ENCODE results near the gene CPPED1.
"Not testable (repeated sequence)": the region's sequence is repeated elsewhere in the genome, so short reads cannot be mapped to it uniquely, and the experiment has no call there.

The CPPED1 gene

GRCh38 chr16:12794486-12795387 is 8.9 kb downstream of the CPPED1 start:
- Histone ChIP-seq H3K4me3 (no peak overlapping the region), H3K36me3 (replicated peaks) (no peaks in the 10 kb centered on the region), H3K27me3 (ENCODE audit: low read depth) (no peaks in the 10 kb centered on the region), H3K9me3 (no peaks in the 10 kb centered on the region), H3K4me1 (no peaks in the 10 kb centered on the region)
- no peak for DNase-seq (ENCODE audit: low spot score in 2 of 2)
- in situ Hi-C loops (cut with MboI; ENCODE audit: low sequenced_read_pairs) = no loop called here

- Histone ChIP-seq H3K27me3 (ENCODE audit: low read depth) (no peaks in the 10 kb centered on the region), H3K36me3 (replicated peaks) (no peaks in the 10 kb centered on the region), H3K4me3 (no peak overlapping the region)
These were observed 9.8 kb downstream of the CPPED1 start for GRCh38 chr16:12793865-12794240.

GRCh38 chr16:12793120-12793864 is 10.4 kb downstream of the CPPED1 start:
- Histone ChIP-seq H3K36me3 (replicated peaks) (no peaks in the 10 kb centered on the region), H3K9me3 (no peaks in the 10 kb centered on the region), H3K4me3 (no peak overlapping the region), H3K27me3 (ENCODE audit: low read depth) (no peaks in the 10 kb centered on the region), H3K4me1 (no peaks in the 10 kb centered on the region)
- no peak for DNase-seq (ENCODE audit: low spot score in 2 of 2)
- in situ Hi-C loops (cut with MboI; ENCODE audit: low sequenced_read_pairs) = no loop called here

More at GRCh38 chr16:12793865-12794240, 9.8 kb downstream of the CPPED1 start:
- H3K9me3 ChIP-seq = no peaks in the 10 kb centered on the region
- H3K4me1 ChIP-seq = no peaks in the 10 kb centered on the region
- no peak for DNase-seq (ENCODE audit: low spot score in 2 of 2)
- in situ Hi-C loops (cut with MboI; ENCODE audit: low sequenced_read_pairs) = no loop called here

DNA sequence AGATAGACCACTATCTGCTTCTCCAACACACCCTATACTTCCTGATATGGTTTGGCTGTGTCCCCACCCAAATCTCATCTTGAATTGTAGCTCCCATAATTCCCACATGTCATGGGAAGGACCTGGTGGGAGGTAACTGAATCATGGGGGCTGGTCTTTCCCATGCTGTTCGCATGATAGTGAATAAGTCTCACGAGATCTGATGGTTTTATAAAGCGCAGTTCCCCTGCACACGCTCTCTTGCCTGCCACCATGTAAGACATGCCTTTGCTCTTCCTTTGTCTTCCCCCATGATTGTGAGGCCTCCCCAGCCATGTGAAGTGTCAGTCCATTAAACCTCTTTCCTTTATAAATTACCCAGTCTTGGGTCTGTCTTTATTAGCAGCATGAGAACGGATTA is 11.2 kb downstream of the CPPED1 start:
- H3K27me3 ChIP-seq (ENCODE audit: low read depth); H3K9me3 ChIP-seq; H3K36me3 ChIP-seq (replicated peaks); DNase-seq (ENCODE audit: low spot score in 2 of 2); H3K4me3 ChIP-seq; H3K4me1 ChIP-seq; in situ Hi-C loops (cut with MboI; ENCODE audit: low sequenced_read_pairs): not testable (repeated sequence)

- no peak for DNase-seq (ENCODE audit: low spot score in 2 of 2)
- in situ Hi-C loops (cut with MboI; ENCODE audit: low sequenced_read_pairs) = no loop called here
- H3K36me3 ChIP-seq (replicated peaks) = no peaks in the 10 kb centered on the region
- no peak overlapping the region for H3K4me3 ChIP-seq
- no peaks in the 10 kb centered on the region for H3K9me3 ChIP-seq
- no peaks in the 10 kb centered on the region for H3K27me3 ChIP-seq (ENCODE audit: low read depth)
- no peaks in the 10 kb centered on the region for H3K4me1 ChIP-seq
These were observed 12.3 kb downstream of the CPPED1 start for GRCh38 chr16:12791340-12791739.

- no peak for DNase-seq (ENCODE audit: low spot score in 2 of 2)
- in situ Hi-C loops (cut with MboI; ENCODE audit: low sequenced_read_pairs) = no loop called here
- Histone ChIP-seq H3K9me3 (no peaks in the 10 kb centered on the region), H3K27me3 (ENCODE audit: low read depth) (no peaks in the 10 kb centered on the region), H3K36me3 (replicated peaks) (no peaks in the 10 kb centered on the region), H3K4me1 (no peaks in the 10 kb centered on the region), H3K4me3 (no peak overlapping the region)
These were observed 14.9 kb downstream of the CPPED1 start for GRCh38 chr16:12788758-12789157.

DNA sequence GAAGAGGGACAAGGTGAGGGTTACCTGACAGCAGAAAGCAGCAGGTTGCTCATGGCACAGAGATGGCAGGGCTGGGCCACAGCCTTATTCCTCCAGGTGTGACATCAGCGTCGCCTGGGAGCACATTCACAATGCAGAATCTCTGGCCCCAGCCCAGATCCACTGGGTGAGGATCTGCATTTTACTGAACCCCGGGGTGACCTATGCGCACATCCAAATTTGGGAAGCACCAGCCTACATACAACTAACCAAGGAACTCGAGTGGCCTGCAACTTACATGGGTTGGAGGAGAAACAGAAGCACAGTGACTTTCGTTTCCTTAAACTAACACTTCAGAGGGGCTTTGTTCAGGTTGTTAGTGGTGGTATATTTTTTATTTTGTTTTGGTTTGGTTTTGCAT is 17.6 kb downstream of the CPPED1 start:
- in situ Hi-C loops (cut with MboI; ENCODE audit: low sequenced_read_pairs) = no loop called here
- Histone ChIP-seq H3K9me3 (no peaks in the 10 kb centered on the region), H3K27me3 (ENCODE audit: low read depth) (no peaks in the 10 kb centered on the region), H3K4me3 (no peak overlapping the region), H3K4me1 (no peaks in the 10 kb centered on the region), H3K36me3 (replicated peaks) (no peaks in the 10 kb centered on the region)
- DNase-seq (ENCODE audit: low spot score in 2 of 2) = no peak

GRCh38 chr16:12784076-12784475 is 19.6 kb downstream of the CPPED1 start:
- Histone ChIP-seq H3K4me1 (no peaks in the 10 kb centered on the region), H3K4me3 (no peak overlapping the region), H3K27me3 (ENCODE audit: low read depth) (no peaks in the 10 kb centered on the region), H3K36me3 (replicated peaks) (no peaks in the 10 kb centered on the region), H3K9me3 (no peaks in the 10 kb centered on the region)
- no peak for DNase-seq (ENCODE audit: low spot score in 2 of 2)
- in situ Hi-C loops (cut with MboI; ENCODE audit: low sequenced_read_pairs) = no loop called here

GRCh38 chr16:12781777-12782176 is 21.9 kb downstream of the CPPED1 start:
- in situ Hi-C loops (cut with MboI; ENCODE audit: low sequenced_read_pairs) = no loop called here
- no peaks in the 10 kb centered on the region for H3K36me3 ChIP-seq (replicated peaks)
- H3K27me3 ChIP-seq (ENCODE audit: low read depth) = no peaks in the 10 kb centered on the region
- no peak overlapping the region for H3K4me3 ChIP-seq
- no peaks in the 10 kb centered on the region for H3K4me1 ChIP-seq
- no peak for DNase-seq (ENCODE audit: low spot score in 2 of 2)
- H3K9me3 ChIP-seq = no peaks in the 10 kb centered on the region

DNA sequence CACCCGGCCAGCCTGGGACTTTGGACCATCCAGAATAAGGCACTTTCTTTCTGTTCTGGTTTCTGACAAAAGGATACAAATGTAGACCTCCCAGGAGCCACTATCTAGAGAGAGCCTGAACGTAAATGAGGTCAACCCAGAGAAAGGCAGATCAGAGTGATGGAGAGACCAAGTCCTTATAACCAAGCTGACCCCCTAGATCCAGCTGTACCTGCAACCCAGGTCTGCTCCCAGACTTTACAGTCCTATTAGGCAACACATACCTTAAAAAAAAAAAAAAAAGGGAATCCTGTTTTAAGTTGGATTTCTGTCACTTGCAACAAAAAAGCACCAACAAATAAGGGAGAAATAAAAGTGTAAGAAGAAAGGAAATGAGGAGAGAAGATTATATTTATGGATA is 23.2 kb downstream of the CPPED1 start:
- Histone ChIP-seq H3K36me3 (replicated peaks) (no peaks in the 10 kb centered on the region), H3K27me3 (ENCODE audit: low read depth) (no peaks in the 10 kb centered on the region), H3K9me3 (no peaks in the 10 kb centered on the region), H3K4me3 (no peak overlapping the region), H3K4me1 (no peaks in the 10 kb centered on the region)
- DNase-seq (ENCODE audit: low spot score in 2 of 2) = no peak
- in situ Hi-C loops (cut with MboI; ENCODE audit: low sequenced_read_pairs) = no loop called here

DNA sequence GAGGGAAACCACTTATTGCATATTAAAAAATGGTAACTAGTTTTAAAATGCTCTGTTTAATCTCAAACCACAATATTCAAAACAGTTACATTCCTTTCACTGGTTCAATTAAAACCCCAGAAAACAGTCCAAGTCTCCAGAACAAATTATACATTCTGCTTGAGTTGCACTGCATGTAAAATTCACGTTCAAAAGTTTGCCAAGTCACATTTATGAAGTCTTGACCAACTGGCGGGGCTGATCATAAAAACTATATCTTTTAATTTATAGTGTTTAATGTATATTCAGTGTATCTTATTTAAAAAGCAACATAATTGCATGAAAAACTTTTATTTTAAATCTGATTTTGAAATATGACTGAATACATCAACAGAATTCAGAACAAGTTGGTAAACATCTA is 25.0 kb downstream of the CPPED1 start:
- no peaks in the 10 kb centered on the region for H3K36me3 ChIP-seq (replicated peaks)
- no peak overlapping the region for H3K4me3 ChIP-seq
- H3K4me1 ChIP-seq = no peaks in the 10 kb centered on the region
- DNase-seq (ENCODE audit: low spot score in 2 of 2) = no peak
- H3K9me3 ChIP-seq = no peaks in the 10 kb centered on the region
- in situ Hi-C loops (cut with MboI; ENCODE audit: low sequenced_read_pairs) = no loop called here
- H3K27me3 ChIP-seq (ENCODE audit: low read depth) = no peaks in the 10 kb centered on the region

DNA sequence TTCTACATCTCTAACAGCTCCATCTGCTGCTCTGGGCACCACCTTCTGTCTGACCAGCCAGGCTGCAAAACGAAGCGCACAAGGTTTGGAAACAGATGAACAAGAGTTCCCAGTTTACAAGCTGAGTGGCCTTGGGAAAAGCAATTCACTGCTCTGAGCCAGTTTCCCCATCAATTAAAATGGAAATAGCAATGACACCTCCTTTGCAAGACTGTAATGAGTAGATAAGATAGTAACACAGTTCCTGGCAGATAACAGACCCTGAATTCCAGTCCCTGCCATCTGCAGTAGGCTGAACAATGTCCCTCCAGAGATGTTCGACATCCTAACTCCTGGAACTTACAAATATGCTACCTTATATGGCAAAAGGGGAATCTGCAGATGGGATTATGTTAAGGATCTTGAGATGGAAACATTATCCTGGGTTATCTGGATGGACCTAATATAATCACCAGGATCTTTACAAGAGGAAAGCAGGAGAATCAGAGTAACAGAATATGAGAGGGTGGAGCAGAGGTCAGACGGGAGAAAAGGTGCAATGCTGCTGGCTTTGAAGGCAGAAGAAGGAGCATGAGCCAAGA is 27.9 kb downstream of the CPPED1 start:
- in situ Hi-C loops (cut with MboI; ENCODE audit: low sequenced_read_pairs) = no loop called here
- no peaks in the 10 kb centered on the region for H3K9me3 ChIP-seq
- H3K36me3 ChIP-seq (replicated peaks) = no peaks in the 10 kb centered on the region
- H3K4me3 ChIP-seq = no peak overlapping the region
- H3K4me1 ChIP-seq = no peaks in the 10 kb centered on the region
- no peak for DNase-seq (ENCODE audit: low spot score in 2 of 2)
- H3K27me3 ChIP-seq (ENCODE audit: low read depth) = no peaks in the 10 kb centered on the region

- Histone ChIP-seq H3K4me1 (no peaks in the 10 kb centered on the region), H3K4me3 (no peak overlapping the region), H3K9me3 (0 out of 2 replicates have a peak, but pooled peaks cover 3% of the 10 kb centered on the region), H3K27me3 (ENCODE audit: low read depth) (no peaks in the 10 kb centered on the region), H3K36me3 (replicated peaks) (no peaks in the 10 kb centered on the region)
- DNase-seq (ENCODE audit: low spot score in 2 of 2) = no peak
- in situ Hi-C loops (cut with MboI; ENCODE audit: low sequenced_read_pairs) = no loop called here
These were observed 30.5 kb downstream of the CPPED1 start for GRCh38 chr16:12773221-12773620.

- 0 out of 2 replicates have a peak, but pooled peaks cover 3% of the 10 kb centered on the region for H3K9me3 ChIP-seq
- in situ Hi-C loops (cut with MboI; ENCODE audit: low sequenced_read_pairs) = no loop called here
- H3K36me3 ChIP-seq (replicated peaks) = no peaks in the 10 kb centered on the region
- H3K27me3 ChIP-seq (ENCODE audit: low read depth) = no peaks in the 10 kb centered on the region
- DNase-seq (ENCODE audit: low spot score in 2 of 2) = no peak
- H3K4me3 ChIP-seq = no peak overlapping the region
- H3K4me1 ChIP-seq = no peaks in the 10 kb centered on the region
These were observed 32.3 kb downstream of the CPPED1 start for GRCh38 chr16:12771341-12771798.
